HepG2 (cell line): Measurements from ENCODE around the gene NAGA.

Source experiments
- FOXM1 ChIP-seq: sonication (generic); formaldehyde crosslinking; IDR thresholded peaks from 2 replicates; pipeline ENCODE4 v1.5.0; 2020; ENCODE audit warnings: missing genetic modification reagents
- HMG20B ChIP-seq: conservative IDR thresholded peaks from 2 replicates; pipeline ENCODE4 v1.6.1; 2016; ENCODE audit warnings: missing genetic modification reagents, missing compliant biosample characterization
- HOXA9 ChIP-seq: sonication (generic); formaldehyde crosslinking; IDR thresholded peaks from 2 replicates; pipeline ENCODE4 v1.8.1; 2022; ENCODE audit warnings: missing genetic modification reagents, mild to moderate bottlenecking, moderate library complexity, borderline replicate concordance
- POLR2AphosphoS5 ChIP-seq: IDR thresholded peaks from 2 replicates; pipeline ENCODE4 v1.6.1; 2012; ENCODE audit warnings: low read depth, low read length
- SP4 ChIP-seq: sonication (generic); formaldehyde crosslinking; IDR thresholded peaks from 2 replicates; pipeline ENCODE4 v1.8.1; 2023; ENCODE audit warnings: mild to moderate bottlenecking, missing genetic modification reagents

GRCh38 chr22:42080287-42080686 is 9.7 kb upstream of the NAGA start:
- TF ChIP-seq FOXM1 (CRISPR knock-in tag) (no peak), SP4 (CRISPR knock-in tag) (no peak), HMG20B (CRISPR knock-in tag) (no peak), HOXA9 (no peak), POLR2AphosphoS5 (no peak)
